Activated T-cell treated with anti-CD3 and anti-CD28 coated beads for 48 hours (primary cell): ENCODE measurements around the gene FES.
"Not testable (repeated sequence)": the region's sequence is repeated elsewhere in the genome, so short reads cannot be mapped to it uniquely, and the experiment has no call there.

ENCODE experiments used
- DNase-seq: peaks from one replicate; pipeline ENCODE4 v3.0.0-alpha.2; 2020; ENCODE audit warnings: low read depth

FES gene

GRCh38 chr15:90883976-90884718 is at the start of gene FES:
Gene FES (plus strand): TSS chr15:90884504. CDS start chr15:90885046, 542 bp downstream.
- no peak for DNase-seq

- DNase-seq, result no peak
These were observed 49.7 kb upstream of the FES start for GRCh38 chr15:90834626-90835025.

GRCh38 chr15:90836296-90836871 is 47.9 kb upstream of the FES start:
- no peak for DNase-seq

- DNase-seq, result peak; percentile 66
These were observed 47.2 kb upstream of the FES start for GRCh38 chr15:90837094-90837493.

- DNase-seq, result peak; percentile 89
These were observed 46.2 kb upstream of the FES start for GRCh38 chr15:90838139-90838538.

GRCh38 chr15:90838544-90838943 is 45.8 kb upstream of the FES start:
- DNase-seq, result no peak

GRCh38 chr15:90839187-90840071 is 44.9 kb upstream of the FES start:
- no peak for DNase-seq

GRCh38 chr15:90840157-90840855 is 44.0 kb upstream of the FES start:
- no peak for DNase-seq

- DNase-seq, result no peak
These were observed 43.4 kb upstream of the FES start for GRCh38 chr15:90840954-90841353.

- DNase-seq, result no peak
These were observed 39.6 kb upstream of the FES start for GRCh38 chr15:90844696-90845095.

- no peak for DNase-seq
These were observed 38.9 kb upstream of the FES start for GRCh38 chr15:90845201-90845949.

- DNase-seq, result not testable (repeated sequence)
These were observed 34.9 kb upstream of the FES start for GRCh38 chr15:90849424-90849823.

- DNase-seq, result no peak
These were observed 33.2 kb upstream of the FES start for GRCh38 chr15:90851114-90851513.

- no peak for DNase-seq
These were observed 32.4 kb upstream of the FES start for GRCh38 chr15:90851940-90852339.

GRCh38 chr15:90855139-90855538 is 29.2 kb upstream of the FES start:
- DNase-seq, result no peak

GRCh38 chr15:90857337-90857736 is 27.0 kb upstream of the FES start:
- no peak for DNase-seq

- no peak for DNase-seq
These were observed 26.3 kb upstream of the FES start for GRCh38 chr15:90857883-90858443.

GRCh38 chr15:90859234-90860131 is 24.8 kb upstream of the FES start:
- no peak for DNase-seq

- no peak for DNase-seq
These were observed 23.9 kb upstream of the FES start for GRCh38 chr15:90860450-90860849.
